ENCODE results near the gene PTPRN. TPM values are rescaled to one million over a fixed set of nuclear protein-coding genes. Genes with fewer than 3 reads are reported as not detected.
A peak's percentile ranks its signal among the peaks of the same experiment; 100 is the strongest.
"Not testable (repeated sequence)": the region's sequence is repeated elsewhere in the genome, so short reads cannot be mapped to it uniquely, and the experiment has no call there.

The PTPRN gene
- total RNA-seq, 1 donor from 2014 or later, result not detected

- peaks cover 13% of the 10 kb centered on the region for H3K4me1 Mint-ChIP-seq
- H3K4me3 Mint-ChIP-seq; intact Hi-C loops (cut with micrococcal nuclease); H3K36me3 Mint-ChIP-seq (ENCODE audit: low read depth); DNase-seq; H3K9me3 Mint-ChIP-seq; H3K27ac Mint-ChIP-seq: not testable (repeated sequence)
- H3K27me3 Mint-ChIP-seq, result peaks cover 18% of the 10 kb centered on the region
Observed at GRCh38 chr2:219258942-219259341, 50.3 kb downstream of the PTPRN start.

DNA sequence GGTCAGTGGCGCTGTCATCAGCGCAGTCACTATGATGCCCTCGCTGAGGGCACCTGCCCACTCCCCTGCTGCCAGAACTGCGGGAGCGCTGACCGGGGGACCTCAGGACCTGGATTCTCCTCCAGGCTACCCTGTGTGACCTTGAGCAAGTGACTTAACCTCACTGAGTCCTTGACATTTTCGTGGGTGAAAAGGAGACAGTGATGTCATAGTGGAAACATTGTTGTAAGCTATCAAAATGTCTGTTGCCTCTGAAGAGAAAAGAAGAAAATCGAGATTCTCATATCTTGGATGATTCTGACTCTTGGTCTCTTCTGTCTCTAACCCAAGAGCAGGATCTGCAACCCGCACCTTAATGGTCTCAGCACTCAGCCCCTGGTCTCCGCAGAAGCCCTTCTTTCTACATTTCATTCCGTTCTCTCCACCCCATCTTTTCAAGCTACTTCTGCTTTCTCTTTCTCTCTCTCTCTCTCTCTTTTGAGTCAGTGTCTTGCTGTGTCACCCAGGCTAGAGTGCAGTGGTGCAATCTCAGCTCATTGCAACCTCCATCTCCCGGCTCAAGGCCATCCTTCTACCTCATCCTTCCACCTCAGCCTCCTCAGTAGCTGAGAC lies 54.5 kb downstream of the PTPRN start:
- peak; percentile 85 for DNase-seq
- intact Hi-C loops (cut with micrococcal nuclease), result loop anchor here (1.0 to 5.0 kb wide), 4 partner anchors 94 to 687 kb away; partner anchors contain the start of genes CNOT9, NHEJ1 and USP37
- Mint-ChIP-seq H3K4me3 (peak overlapping the region; percentile 80), H3K4me1 (peaks cover 40% of the 10 kb centered on the region), H3K36me3 (ENCODE audit: low read depth) (peaks cover 32% of the 10 kb centered on the region), H3K9me3 (no peaks in the 10 kb centered on the region), H3K27ac (peak overlapping the region; percentile 91), H3K27me3 (peaks cover 3% of the 10 kb centered on the region)

- Mint-ChIP-seq H3K4me1 (peaks cover 47% of the 10 kb centered on the region), H3K27me3 (no peaks in the 10 kb centered on the region)
Observed at GRCh38 chr2:219253753-219254589, 55.2 kb downstream of the PTPRN start, which contains the start of gene TUBA4A. TUBA4A (minus strand) TSS chr2:219253918; CDS start chr2:219253858, 60 bp downstream.

GRCh38 chr2:219252900-219253752 lies 56.1 kb downstream of the PTPRN start, which contains the start of gene TUBA4B:
TUBA4B (plus strand) TSS chr2:219253243; CDS start chr2:219253408, 165 bp downstream.
- H3K4me1 Mint-ChIP-seq, result peaks cover 55% of the 10 kb centered on the region
- H3K36me3 Mint-ChIP-seq (ENCODE audit: low read depth), result peaks cover 48% of the 10 kb centered on the region
- peak; percentile 89 for DNase-seq
- peak within 1 kb of the TSS; percentile 80 for H3K4me3 Mint-ChIP-seq
- H3K27ac Mint-ChIP-seq, result peak within 1 kb of the TSS; percentile 91
- H3K27me3 Mint-ChIP-seq, result no peaks in the 10 kb centered on the region
- intact Hi-C loops (cut with micrococcal nuclease), result loop anchor here (1.0 to 5.0 kb wide), 9 partner anchors 8 to 686 kb away; partner anchors contain the start of genes ANKZF1, ATG9A, CHPF and CNOT9
- no peaks in the 10 kb centered on the region for H3K9me3 Mint-ChIP-seq

More at GRCh38 chr2:219253753-219254589, 55.2 kb downstream of the PTPRN start, which contains the start of gene TUBA4A:
- peak; percentile 97 for DNase-seq
- H3K36me3 Mint-ChIP-seq (ENCODE audit: low read depth), result peaks cover 39% of the 10 kb centered on the region
- H3K27ac Mint-ChIP-seq, result peak within 1 kb of the TSS; percentile 91
- H3K4me3 Mint-ChIP-seq, result peak within 1 kb of the TSS; percentile 80
- intact Hi-C loops (cut with micrococcal nuclease), result loop anchor here (1.0 to 5.0 kb wide), 12 partner anchors 9 to 687 kb away; partner anchors contain the start of genes ANKZF1, ATG9A, CHPF and CNOT9
- no peaks in the 10 kb centered on the region for H3K9me3 Mint-ChIP-seq

GRCh38 chr2:219252570-219252899 lies 56.7 kb downstream of the PTPRN start:
- Mint-ChIP-seq H3K36me3 (ENCODE audit: low read depth) (peaks cover 52% of the 10 kb centered on the region), H3K27ac (peak overlapping the region; percentile 91), H3K27me3 (no peaks in the 10 kb centered on the region), H3K4me3 (peak overlapping the region; percentile 80), H3K4me1 (peaks cover 61% of the 10 kb centered on the region), H3K9me3 (no peaks in the 10 kb centered on the region)
- DNase-seq, result no peak
- intact Hi-C loops (cut with micrococcal nuclease), result loop anchor here (5.0 kb wide), 1 partner anchor 685 kb away; the partner anchor contains the start of genes CNOT9 and USP37

DNA sequence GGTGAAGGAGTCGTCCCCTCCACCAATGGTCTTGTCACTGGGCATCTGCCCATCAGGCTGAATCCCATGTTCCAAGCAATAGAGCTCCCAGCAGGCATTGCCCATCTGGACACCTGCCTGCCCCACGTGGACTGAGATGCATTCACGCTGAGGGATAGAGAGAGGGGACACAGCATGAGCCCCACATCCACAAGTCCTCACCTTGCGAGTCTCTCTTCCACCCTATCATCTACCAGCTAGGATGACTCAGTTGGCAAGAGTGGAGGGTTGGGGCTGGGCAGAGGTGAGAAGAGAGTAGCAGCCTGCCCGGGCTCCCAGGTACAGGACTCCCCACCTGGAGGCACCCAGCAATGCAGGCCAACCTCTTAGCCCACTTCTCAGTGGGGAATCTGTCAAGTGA lies 57.1 kb downstream of the PTPRN start:
- peaks cover 54% of the 10 kb centered on the region for H3K36me3 Mint-ChIP-seq (ENCODE audit: low read depth)
- H3K4me1 Mint-ChIP-seq, result peaks cover 66% of the 10 kb centered on the region
- H3K4me3 Mint-ChIP-seq, result peak overlapping the region; percentile 80
- peak; percentile 71 for DNase-seq
- H3K9me3 Mint-ChIP-seq, result no peaks in the 10 kb centered on the region
- intact Hi-C loops (cut with micrococcal nuclease), result loop anchor here (5.0 kb wide), 1 partner anchor 685 kb away; the partner anchor contains the start of genes CNOT9 and USP37
- peak overlapping the region; percentile 91 for H3K27ac Mint-ChIP-seq
- H3K27me3 Mint-ChIP-seq, result no peaks in the 10 kb centered on the region

GRCh38 chr2:219251656-219252055 lies 57.5 kb downstream of the PTPRN start:
- H3K27me3 Mint-ChIP-seq, result no peaks in the 10 kb centered on the region
- H3K9me3 Mint-ChIP-seq, result no peaks in the 10 kb centered on the region
- H3K4me3 Mint-ChIP-seq, result peak overlapping the region; percentile 80
- H3K36me3 Mint-ChIP-seq (ENCODE audit: low read depth), result peaks cover 57% of the 10 kb centered on the region
- intact Hi-C loops (cut with micrococcal nuclease), result loop anchor here (5.0 kb wide), 1 partner anchor 684 kb away; the partner anchor contains the start of genes CNOT9 and USP37
- H3K27ac Mint-ChIP-seq, result peak overlapping the region; percentile 91
- DNase-seq, result no peak
- H3K4me1 Mint-ChIP-seq, result peaks cover 70% of the 10 kb centered on the region

GRCh38 chr2:219250049-219250781 lies 59.0 kb downstream of the PTPRN start:
- Mint-ChIP-seq H3K27me3 (no peaks in the 10 kb centered on the region), H3K9me3 (no peaks in the 10 kb centered on the region), H3K27ac (peak overlapping the region; percentile 91), H3K36me3 (ENCODE audit: low read depth) (peaks cover 61% of the 10 kb centered on the region), H3K4me1 (peaks cover 72% of the 10 kb centered on the region), H3K4me3 (peak overlapping the region; percentile 80)
- intact Hi-C loops (cut with micrococcal nuclease), result loop anchor here (5.0 kb wide), 1 partner anchor 683 kb away; the partner anchor contains the start of genes CNOT9 and USP37
- DNase-seq, result peak; percentile 69

GRCh38 chr2:219249203-219249980 lies 59.8 kb downstream of the PTPRN start:
- DNase-seq, result peak; percentile 83
- peaks cover 74% of the 10 kb centered on the region for H3K4me1 Mint-ChIP-seq
- intact Hi-C loops (cut with micrococcal nuclease), result no loop called here
- H3K27ac Mint-ChIP-seq, result peak overlapping the region; percentile 91
- peaks cover 61% of the 10 kb centered on the region for H3K36me3 Mint-ChIP-seq (ENCODE audit: low read depth)
- peak overlapping the region; percentile 80 for H3K4me3 Mint-ChIP-seq
- no peaks in the 10 kb centered on the region for H3K9me3 Mint-ChIP-seq
- H3K27me3 Mint-ChIP-seq, result no peaks in the 10 kb centered on the region

- no peaks in the 10 kb centered on the region for H3K27me3 Mint-ChIP-seq
Observed at GRCh38 chr2:219248845-219249202, 60.4 kb downstream of the PTPRN start.

DNA sequence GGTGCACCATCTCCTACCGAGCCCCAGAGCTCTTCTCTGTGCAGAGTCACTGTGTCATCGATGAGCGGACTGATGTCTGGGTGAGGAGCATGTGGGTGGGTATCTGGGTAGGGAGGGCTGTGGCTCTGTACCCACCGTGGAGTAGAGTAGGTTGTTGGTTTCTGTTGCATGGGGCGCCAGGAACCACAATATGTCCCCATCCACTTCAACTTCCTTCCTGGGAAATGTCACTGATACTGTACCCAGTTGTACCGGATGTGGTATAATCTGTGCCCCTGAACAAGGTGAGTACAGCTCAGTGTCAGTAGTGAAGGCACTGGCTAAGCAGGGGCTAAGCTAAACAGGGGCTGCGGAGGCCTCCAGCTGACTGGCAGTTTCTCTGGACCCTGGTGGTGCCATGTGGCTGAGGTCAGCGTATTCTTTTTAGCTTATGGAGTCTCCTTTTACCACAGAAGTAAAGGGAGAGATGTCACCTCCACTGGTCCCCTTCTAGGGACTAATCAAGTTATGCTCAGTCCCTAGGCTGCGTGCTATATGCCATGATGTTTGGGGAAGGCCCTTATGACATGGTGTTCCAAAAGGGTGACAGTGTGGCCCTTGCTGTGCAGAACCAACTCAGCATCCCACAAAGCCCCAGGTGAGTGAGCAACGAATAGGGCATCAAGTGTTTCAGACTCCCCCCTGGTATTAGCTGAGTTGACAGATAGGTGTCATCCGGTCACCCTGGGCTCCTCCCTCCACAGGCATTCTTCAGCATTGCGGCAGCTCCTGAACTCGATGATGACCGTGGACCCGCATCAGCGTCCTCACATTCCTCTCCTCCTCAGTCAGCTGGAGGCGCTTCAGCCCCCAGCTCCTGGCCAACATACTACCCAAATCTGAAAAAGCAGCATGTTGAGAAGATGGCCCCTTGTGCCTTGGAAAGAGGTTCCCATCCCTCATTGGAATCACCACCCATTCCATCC lies 61.2 kb downstream of the PTPRN start:
- Mint-ChIP-seq H3K27ac (peak overlapping the region; percentile 91), H3K36me3 (ENCODE audit: low read depth) (peaks cover 60% of the 10 kb centered on the region), H3K4me1 (peaks cover 80% of the 10 kb centered on the region), H3K27me3 (no peaks in the 10 kb centered on the region), H3K9me3 (no peaks in the 10 kb centered on the region), H3K4me3 (peak overlapping the region; percentile 80)
- intact Hi-C loops (cut with micrococcal nuclease), result no loop called here
- peak; percentile 87 for DNase-seq

More at GRCh38 chr2:219248845-219249202, 60.4 kb downstream of the PTPRN start:
- peak overlapping the region; percentile 91 for H3K27ac Mint-ChIP-seq
- H3K4me1 Mint-ChIP-seq, result peaks cover 78% of the 10 kb centered on the region
- intact Hi-C loops (cut with micrococcal nuclease), result no loop called here
- peaks cover 61% of the 10 kb centered on the region for H3K36me3 Mint-ChIP-seq (ENCODE audit: low read depth)
- no peak for DNase-seq
- peak overlapping the region; percentile 80 for H3K4me3 Mint-ChIP-seq
- H3K9me3 Mint-ChIP-seq, result no peaks in the 10 kb centered on the region
